ENCODE measurements around the gene HDAC4.

HDAC4 gene

GRCh38 chr2:239101071-239101470 is 299.7 kb downstream of the HDAC4 start:
- Histone ChIP-seq H3K27me3 (ENCODE audit: insufficient read depth, poor library complexity, severe bottlenecking) (no peaks in the 10 kb centered on the region), H3K27ac (replicated peaks) (no peak overlapping the region), H3K4me3 (replicated peaks; ENCODE audit: insufficient read depth, low read length) (no peak overlapping the region)
- no peak for TF ChIP-seq SPI1 (IDR thresholded peaks at IDR 0.05; ENCODE audit: borderline replicate concordance, low read depth)
- TF ChIP-seq CTCF (IDR thresholded peaks at IDR 0.05; ENCODE audit: insufficient read depth, low read length), result no peak
- no peak for TF ChIP-seq REST (IDR thresholded peaks at IDR 0.05; ENCODE audit: insufficient replicate concordance, low read depth)
- no peak for DNase-seq (ENCODE audit: low read depth in 1 of 2, low spot score in 1 of 2)

GRCh38 chr2:239099474-239099873 is 301.3 kb downstream of the HDAC4 start:
- no peak for TF ChIP-seq GABPA (IDR thresholded peaks at IDR 0.05; ENCODE audit: low read depth)
- TF ChIP-seq SPI1 (IDR thresholded peaks at IDR 0.05; ENCODE audit: borderline replicate concordance, low read depth), result no peak
- no peak for TF ChIP-seq REST (IDR thresholded peaks at IDR 0.05; ENCODE audit: insufficient replicate concordance, low read depth)
- no peak for TF ChIP-seq POLR2AphosphoS5 (IDR thresholded peaks at IDR 0.05; ENCODE audit: low read depth)
- TF ChIP-seq CTCF (IDR thresholded peaks at IDR 0.05; ENCODE audit: insufficient read depth, low read length), result no peak
- Histone ChIP-seq H3K27me3 (ENCODE audit: insufficient read depth, poor library complexity, severe bottlenecking) (no peaks in the 10 kb centered on the region), H3K4me3 (replicated peaks; ENCODE audit: insufficient read depth, low read length) (no peak overlapping the region), H3K27ac (replicated peaks) (no peak overlapping the region)
- DNase-seq (ENCODE audit: low read depth in 1 of 2, low spot score in 1 of 2), result no peak

- no peaks in the 10 kb centered on the region for H3K27me3 ChIP-seq (ENCODE audit: insufficient read depth, poor library complexity, severe bottlenecking)
- no peak overlapping the region for H3K27ac ChIP-seq (replicated peaks)
- TF ChIP-seq SPI1 (IDR thresholded peaks at IDR 0.05; ENCODE audit: borderline replicate concordance, low read depth) (no peak), POLR2AphosphoS5 (IDR thresholded peaks at IDR 0.05; ENCODE audit: low read depth) (no peak), CTCF (IDR thresholded peaks at IDR 0.05; ENCODE audit: insufficient read depth, low read length) (no peak), REST (IDR thresholded peaks at IDR 0.05; ENCODE audit: insufficient replicate concordance, low read depth) (no peak), GABPA (IDR thresholded peaks at IDR 0.05; ENCODE audit: low read depth) (no peak)
- no peak overlapping the region for H3K4me3 ChIP-seq (replicated peaks; ENCODE audit: insufficient read depth, low read length)
- DNase-seq (ENCODE audit: low read depth in 1 of 2, low spot score in 1 of 2), result no peak
Measured at GRCh38 chr2:239098288-239098970, 302.4 kb downstream of the HDAC4 start.

All from HL-60 (cell line).